GM19035 (cell line): ENCODE measurements around the gene ZNF569.
A peak's percentile ranks its signal among the peaks of the same experiment; 100 is the strongest.
"Not testable (repeated sequence)": the region's sequence is repeated elsewhere in the genome, so short reads cannot be mapped to it uniquely, and the experiment has no call there.

Experiments used
- ATAC-seq: cut with Tn5 transposase; IDR thresholded peaks from one replicate; pipeline ENCODE4 v1.9.1; 2021; ENCODE audit not compliant: unreplicated experiment

Gene ZNF569

GRCh38 chr19:37466798-37467607 lies at the start of gene ZNF569:
Gene ZNF569 (minus strand): TSS chr19:37467444. CDS start chr19:37444921, 22,523 bp downstream.
- peak; percentile 61 for ATAC-seq

DNA sequence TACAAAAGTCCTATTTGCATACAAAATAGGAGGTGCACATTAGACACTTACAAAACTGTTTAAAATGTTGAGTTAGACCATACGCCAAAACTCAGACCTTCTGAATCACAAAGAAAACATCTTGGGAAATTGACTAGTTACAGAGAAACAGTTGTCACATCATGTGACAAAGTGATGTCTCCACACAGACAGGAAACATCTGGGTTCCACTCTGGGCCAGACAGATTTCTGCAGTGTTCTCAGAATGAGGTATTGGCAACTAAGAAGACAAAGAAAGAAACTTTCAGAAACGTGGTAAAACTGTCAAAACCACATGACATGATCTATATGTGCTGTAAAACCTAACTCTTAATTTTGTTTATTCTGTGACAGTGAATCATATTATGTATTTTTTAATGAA lies 46.2 kb upstream of the ZNF569 start:
- ATAC-seq = no peak

DNA sequence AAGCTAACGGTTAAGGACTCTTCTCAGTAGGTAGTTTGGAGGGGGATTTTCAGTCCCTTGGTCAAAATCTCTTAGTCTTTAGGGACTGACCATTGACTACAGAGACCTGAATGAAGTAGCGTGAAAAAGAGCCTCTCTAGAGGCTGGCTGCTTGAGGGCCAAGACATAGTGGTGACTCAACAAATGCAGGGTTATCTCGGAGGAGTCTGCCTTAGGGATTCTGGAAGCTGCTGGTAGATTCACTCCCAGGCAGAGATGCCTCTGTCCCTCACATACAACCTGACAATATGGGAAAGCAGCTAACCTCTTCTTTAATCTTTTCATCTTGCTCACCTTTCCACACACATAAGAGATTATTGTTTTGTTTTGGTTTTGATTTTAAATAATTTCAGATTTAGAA lies 44.6 kb upstream of the ZNF569 start:
- ATAC-seq = no peak

DNA sequence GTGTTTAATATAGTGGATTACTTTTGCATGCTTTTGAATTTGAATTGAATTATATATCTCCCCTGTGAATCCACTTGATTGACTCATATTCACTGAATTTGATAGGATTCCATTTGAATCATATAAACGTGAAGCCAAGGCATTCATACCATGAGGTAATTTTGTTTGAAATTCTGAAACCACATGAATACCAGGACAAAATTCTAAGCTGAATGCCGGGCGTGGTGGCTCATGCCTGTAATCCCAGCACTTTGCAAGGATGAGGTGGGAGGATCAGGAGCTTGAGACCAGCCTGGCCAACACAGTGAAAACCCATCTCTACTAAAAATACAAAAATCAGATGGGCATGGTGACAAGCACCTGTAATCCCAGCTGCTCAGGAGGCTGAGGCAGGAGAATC lies 43.9 kb upstream of the ZNF569 start:
- no peak for ATAC-seq

DNA sequence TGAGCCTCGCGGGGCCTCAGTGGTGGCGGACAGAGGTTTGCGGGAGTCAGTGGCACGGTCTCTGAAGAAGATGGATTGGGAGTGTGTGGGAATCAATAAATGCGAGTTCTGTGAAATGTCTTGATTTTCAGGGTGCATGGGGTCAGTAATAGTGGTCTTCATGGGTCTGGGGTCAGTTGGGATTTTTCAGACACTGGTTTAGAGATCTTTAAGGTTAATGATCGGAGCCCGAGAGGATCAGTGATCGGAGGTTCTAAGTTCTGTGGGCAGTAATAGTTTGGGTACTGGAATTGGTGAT lies 39.9 kb upstream of the ZNF569 start:
- no peak for ATAC-seq

DNA sequence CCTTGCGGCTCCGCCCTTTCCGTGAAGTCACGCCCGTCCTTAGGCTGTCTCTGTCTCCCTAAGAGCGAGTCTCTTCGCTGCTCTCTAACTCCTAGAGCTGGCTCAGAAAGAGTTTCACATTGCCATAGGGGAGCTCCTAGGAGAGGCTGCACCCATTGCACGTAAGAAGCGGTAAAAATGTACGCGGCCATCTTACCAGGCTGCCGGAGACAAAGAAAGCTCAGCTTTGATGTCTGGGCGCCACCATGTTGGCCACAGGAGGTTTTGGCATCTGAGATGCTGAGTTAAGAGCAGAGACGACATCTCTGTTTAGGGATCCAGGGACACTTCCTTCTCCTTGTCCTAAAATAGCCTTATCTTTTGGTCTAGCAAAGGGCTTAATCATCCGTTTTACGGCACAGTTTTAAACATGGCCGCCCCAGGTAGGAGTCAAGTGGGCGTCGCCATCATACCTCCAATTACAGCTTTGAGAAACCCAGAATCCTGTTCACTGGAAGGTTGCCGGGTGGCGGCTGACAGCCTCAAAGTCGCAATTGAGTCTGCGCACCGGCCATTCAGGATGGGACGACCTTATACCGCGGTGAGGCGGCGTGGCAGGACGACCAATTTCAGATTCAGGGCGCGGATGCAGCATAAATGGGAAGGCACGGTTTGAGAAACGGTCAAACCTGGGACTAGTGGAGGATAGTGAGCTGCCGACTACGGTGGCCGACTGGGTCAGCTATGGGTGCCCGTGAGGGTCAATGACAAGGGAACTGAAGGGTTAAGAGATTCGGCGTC lies 39.3 kb upstream of the ZNF569 start, which contains the start of gene ZNF793:
TSS of gene ZNF793 (plus strand) at position 553 of the 780 bp plus-strand sequence. CDS start 16,501 bp downstream, outside the sequence.
- no peak for ATAC-seq

DNA sequence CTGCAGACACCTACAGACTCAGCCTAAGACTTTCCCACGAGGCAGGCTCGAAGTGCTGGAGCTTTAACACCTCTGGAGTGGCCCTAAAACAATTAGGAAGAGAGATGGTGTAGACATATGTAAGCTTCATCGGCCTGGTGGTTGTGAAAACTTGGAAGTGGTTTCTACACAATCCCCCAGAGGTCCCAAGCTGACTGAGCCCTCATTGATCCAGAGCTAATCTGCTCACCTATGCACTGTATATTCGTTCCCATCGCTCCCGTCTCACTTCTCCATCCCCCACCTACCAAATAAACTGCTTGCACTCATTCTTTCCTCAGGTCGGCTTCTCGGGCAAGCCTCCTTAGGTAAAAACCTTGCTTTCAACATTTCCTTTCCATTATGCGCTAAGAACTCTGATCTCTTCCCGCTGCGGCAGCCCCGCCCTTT lies 38.7 kb upstream of the ZNF569 start:
- ATAC-seq = no peak

DNA sequence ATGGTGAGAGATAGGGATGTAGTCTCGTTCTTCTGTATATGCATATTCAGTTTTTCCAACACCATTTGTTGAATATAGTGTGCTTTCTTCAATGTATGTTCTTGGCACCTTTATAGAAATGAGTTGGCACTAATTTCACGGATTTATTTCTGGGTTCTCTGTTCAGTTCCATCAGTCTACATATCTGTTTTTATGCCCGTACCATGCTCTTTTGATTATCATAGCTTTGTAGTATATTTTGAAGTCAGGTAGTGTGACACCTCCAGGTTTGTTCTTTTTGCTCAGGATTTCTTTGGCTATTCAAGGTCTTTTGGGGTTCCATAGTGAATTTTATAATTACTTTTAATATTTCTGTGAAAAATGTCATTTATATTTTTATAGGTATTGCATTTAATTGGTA lies 25.0 kb upstream of the ZNF569 start:
- ATAC-seq = no peak

GRCh38 chr19:37484406-37485168 lies 17.3 kb upstream of the ZNF569 start:
- no peak for ATAC-seq

DNA sequence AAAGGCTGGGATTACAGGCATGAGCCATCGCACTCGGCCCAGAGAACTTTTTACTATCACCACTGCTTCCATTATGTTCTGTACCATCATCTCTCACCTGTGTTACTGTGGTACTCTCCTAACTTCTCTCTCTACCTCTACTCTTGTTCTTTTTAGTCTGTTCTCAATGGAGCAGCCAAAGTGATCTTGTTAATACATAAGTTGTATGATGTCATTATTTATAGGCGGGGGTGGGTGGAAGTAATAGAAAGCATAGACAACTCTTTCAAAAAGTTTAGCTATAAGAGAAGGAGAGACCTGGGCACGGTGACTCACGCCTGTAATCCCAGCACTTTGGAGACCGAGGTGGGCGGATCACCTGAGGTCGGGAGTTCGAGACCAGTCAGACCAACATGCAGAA lies 4.9 kb upstream of the ZNF569 start:
- no peak for ATAC-seq

DNA sequence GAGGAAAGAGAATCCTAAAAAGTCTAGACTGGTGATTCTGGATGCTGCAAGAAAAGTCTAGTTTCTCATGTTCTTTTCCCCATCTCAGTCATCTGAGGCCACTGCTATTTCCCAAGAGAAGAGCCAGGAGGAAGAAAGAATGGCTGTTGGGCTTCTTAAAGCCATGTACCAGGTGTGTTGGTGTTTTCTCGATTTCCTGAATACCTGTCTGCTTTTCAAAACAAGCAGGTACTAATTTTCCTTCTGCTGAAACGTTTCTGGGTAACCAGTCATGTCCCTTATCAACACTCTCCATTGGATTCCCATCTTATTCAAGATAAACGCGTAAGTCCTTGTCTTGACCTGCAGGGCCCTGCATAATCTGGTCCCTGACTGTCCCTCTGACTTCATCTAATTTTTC lies 3.0 kb upstream of the ZNF569 start:
- no peak for ATAC-seq

DNA sequence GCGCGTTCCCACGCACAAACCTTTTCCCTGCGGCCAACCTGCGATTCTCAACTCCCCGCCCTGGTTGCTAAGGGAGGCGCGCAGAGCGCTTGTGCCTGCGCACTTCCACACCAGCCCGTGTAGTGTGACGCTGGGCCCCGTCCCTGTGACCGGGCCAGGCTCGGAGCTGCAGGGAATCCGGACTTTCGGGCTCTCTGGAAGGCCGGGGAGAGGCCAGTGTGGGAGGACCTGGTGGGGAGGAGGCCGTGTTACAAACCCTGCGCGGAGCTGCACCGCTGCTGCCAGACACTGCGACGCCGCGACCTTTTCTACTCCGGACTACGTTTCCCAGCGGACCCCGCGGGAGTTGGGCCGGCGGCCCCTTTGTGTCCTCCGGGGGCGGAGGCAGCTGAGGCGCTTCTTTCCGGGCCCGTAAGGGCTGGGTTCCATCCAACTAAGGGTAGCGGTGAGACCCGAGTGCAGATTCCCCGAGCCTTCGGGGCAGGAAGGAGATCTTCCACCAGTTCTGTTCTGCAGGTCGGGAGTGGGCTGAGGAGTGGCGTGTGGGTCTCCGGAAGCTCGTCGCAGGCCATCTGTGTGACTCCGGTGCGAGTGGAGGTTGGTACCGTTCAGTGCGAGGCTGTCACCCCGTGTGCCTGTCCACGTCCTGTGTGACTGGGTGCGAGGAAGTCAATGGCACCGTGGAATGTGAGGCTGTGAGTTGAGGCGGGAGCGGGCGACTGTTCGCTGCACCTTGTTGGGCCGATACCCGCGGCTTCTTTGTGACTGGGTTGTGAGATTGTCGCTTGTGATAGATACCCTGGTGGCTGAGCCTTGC lies 1.9 kb upstream of the ZNF569 start, which contains the start of gene ZNF570:
TSS of gene ZNF570 (plus strand) at position 396 of the 817 bp plus-strand sequence. CDS start 999 bp downstream, outside the sequence.
- ATAC-seq = peak; percentile 64

- no peak for ATAC-seq
These were observed 405 bp upstream of the ZNF569 start for GRCh38 chr19:37467608-37468090.

GRCh38 chr19:37466277-37466797 lies 907 bp downstream of the ZNF569 start:
- no peak for ATAC-seq

GRCh38 chr19:37452500-37453245 lies 14.6 kb downstream of the ZNF569 start:
- ATAC-seq = no peak

DNA sequence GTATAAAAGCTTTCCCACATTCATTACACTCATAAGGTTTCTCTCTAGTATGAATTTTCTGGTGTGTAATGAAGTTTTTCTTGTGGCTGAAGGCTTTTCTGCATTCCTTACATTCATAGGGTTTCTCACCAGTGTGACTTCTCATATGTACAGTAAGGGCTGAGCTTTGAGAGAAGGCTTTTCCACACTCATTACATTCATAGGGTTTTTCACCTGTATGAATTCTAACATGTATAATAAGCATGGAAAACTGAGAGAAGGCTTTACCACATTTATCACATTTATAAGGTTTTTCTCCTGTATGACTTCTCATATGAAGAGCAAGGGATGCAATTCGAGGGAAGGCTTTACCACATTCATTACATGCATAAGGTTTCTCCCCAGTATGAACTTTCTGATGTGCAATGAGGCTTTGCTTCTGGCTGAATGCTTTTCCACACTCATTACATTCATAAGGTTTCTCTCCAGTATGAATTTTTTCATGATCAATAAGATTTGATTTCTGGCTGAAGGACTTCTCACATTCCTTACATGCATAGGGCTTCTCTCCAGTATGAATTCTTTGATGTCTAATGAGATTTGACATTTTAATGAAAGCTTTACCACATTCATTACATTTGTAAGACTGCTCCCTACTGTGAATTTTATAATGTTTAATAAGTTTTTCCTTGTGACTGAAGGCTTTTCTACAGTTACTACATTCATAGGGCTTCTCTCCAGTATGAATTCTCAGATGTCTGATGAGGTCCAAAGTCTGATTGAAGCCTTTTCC lies 53.7 kb downstream of the ZNF569 start:
- ATAC-seq = no peak

GRCh38 chr19:37412700-37413099 lies 54.5 kb downstream of the ZNF569 start:
- ATAC-seq = no peak

DNA sequence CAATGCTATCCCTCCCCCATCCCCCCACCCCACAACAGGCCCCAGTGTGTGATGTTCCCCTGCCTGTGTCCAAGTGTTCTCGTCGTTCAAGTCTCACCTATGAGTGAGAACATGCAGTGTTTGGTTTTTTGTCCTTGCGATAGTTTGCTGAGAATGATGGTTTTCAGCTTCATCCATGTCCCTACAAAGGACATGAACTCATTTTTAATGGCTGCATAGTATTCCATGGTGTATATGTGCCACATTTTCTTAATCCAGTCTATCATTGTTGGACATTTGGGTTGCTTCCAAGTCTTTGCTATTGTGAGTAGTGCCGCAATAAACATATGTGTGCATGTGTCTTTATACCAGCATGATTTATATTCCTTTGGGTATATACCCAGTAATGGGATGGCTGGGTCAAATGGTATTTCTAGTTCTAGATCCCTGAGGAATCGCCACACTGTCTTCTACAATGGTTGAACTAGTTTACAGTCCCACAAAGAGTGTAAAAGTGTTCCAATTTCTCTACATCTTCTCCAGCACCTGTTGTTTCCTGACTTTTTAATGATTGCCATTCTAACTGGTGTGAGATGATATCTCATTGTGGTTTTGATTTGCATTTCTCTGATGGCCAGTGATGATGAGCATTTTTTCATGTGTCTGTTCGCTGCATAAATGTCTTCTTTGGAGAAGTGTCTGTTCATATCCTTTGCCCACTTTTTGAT lies 61.0 kb downstream of the ZNF569 start:
- not testable (repeated sequence) for ATAC-seq
